Vagina (tissue), 2 donors: ENCODE measurements around the gene UNKL. TPM values are rescaled to one million over a fixed set of nuclear protein-coding genes. Genes with fewer than 3 reads are reported as not detected.

Source experiments
- DNase-seq, 2 donors: peaks; one replicate each; pipeline ENCODE4 v3.0.0-alpha.2; 2017; ENCODE audit errors: extremely low spot score in 2 of 2
- H3K27ac ChIP-seq: fragments of 200-600 bp; sonication (generic); one replicate; pipeline ENCODE4 v1.5.1; 2019
- H3K27me3 ChIP-seq: fragments of 200-600 bp; sonication (generic); one replicate; pipeline ENCODE4 v1.5.1; 2019
- H3K36me3 ChIP-seq, 2 donors: fragments of 200-600 bp; sonication (generic); one replicate each; pipeline ENCODE4 v1.5.1; 2017 to 2019
- H3K4me1 ChIP-seq: fragments of 200-600 bp; sonication (generic); one replicate; pipeline ENCODE4 v1.5.1; 2019
- H3K4me3 ChIP-seq, 2 donors: fragments of 200-600 bp; sonication (generic); 1 replicate in 1 of 2; 2 replicates in 1 of 2; pipeline ENCODE4 v1.5.1; 2016 to 2019
- H3K9me3 ChIP-seq: fragments of 200-600 bp; sonication (generic); one replicate; pipeline ENCODE4 v1.5.1; 2019
- POLR2A ChIP-seq, 2 donors: fragments of 450-650 bp; IDR thresholded peaks; one replicate each; pipeline ENCODE4 v1.6.1; 2017; ENCODE audit warnings: antibody characterized with exemption in 2 of 2, mild to moderate bottlenecking in 2 of 2, moderate library complexity in 2 of 2
- POLR2AphosphoS5 ChIP-seq, 2 donors: sonication (generic); formaldehyde crosslinking; IDR thresholded peaks; one replicate each; pipeline ENCODE4 v1.9.0; 2017; ENCODE audit warnings: antibody characterized with exemption in 2 of 2, mild to moderate bottlenecking in 2 of 2, low read depth in 1 of 2; ENCODE audit not compliant: insufficient read depth in 1 of 2
- intact Hi-C: fragments of 100-400 bp; cut with DNase I; formaldehyde crosslinking; loops from one replicate; pipeline ENCODE4 v1.15.1; 2023
- total RNA-seq: library from RNA; depleted of rRNA; stranded (reverse); fragments of >200 nt; gene quantifications from one replicate; pipeline ENCODE4 v1.2.3, GENCODE V29; 2016
- TF ChIP-seq, protein P1 (sequence below), 3 experiments: fragments of 450-650 bp in 2 of 3; fragments of 200-600 bp in 1 of 3; sonication (generic) in 1 of 3; IDR thresholded peaks; one replicate each; pipeline ENCODE4 v1.5.1; 2017 to 2019; ENCODE audit warnings: antibody characterized with exemption in 3 of 3, mild to moderate bottlenecking in 2 of 3, moderate library complexity in 2 of 3

Gene UNKL
- total RNA-seq, 1 donor from 2014 or later = 32.9 TPM

DNA sequence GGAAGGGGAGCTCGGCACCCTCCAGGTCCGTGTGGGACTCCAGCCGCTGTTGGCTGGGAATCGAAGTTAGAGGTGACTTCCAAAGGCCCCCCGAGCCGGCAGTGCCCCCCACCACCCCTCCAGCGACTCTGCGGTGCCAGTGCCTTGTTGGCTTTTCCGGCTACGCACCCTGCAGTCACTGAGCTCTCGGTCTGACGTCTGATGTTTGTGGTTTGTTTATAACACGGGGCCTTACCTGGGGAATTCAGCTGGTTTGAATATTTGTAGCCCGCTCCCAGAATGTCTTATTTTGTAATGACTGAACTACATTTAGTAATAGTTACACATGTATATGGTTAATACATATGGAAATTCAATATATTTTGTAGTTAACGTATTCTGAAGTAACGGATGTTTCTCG, 88.1 kb downstream of the UNKL start:
- peaks cover 0 to 42% of the 10 kb centered on the region in 2 donors for H3K36me3 ChIP-seq
- no peak for DNase-seq
- H3K4me1 ChIP-seq = peaks cover under 1% of the 10 kb centered on the region
- no peaks in the 10 kb centered on the region for H3K9me3 ChIP-seq
- no peaks in the 10 kb centered on the region for H3K27me3 ChIP-seq
- no peak overlapping the region for H3K4me3 ChIP-seq
- TF ChIP-seq POLR2A (IDR thresholded peaks at IDR 0.05) = no peak
- TF ChIP-seq POLR2AphosphoS5 (IDR thresholded peaks at IDR 0.05; ENCODE audit: insufficient read depth in 1 of 2, low read depth in 1 of 2) = no peak
- TF ChIP-seq, protein P1, sequence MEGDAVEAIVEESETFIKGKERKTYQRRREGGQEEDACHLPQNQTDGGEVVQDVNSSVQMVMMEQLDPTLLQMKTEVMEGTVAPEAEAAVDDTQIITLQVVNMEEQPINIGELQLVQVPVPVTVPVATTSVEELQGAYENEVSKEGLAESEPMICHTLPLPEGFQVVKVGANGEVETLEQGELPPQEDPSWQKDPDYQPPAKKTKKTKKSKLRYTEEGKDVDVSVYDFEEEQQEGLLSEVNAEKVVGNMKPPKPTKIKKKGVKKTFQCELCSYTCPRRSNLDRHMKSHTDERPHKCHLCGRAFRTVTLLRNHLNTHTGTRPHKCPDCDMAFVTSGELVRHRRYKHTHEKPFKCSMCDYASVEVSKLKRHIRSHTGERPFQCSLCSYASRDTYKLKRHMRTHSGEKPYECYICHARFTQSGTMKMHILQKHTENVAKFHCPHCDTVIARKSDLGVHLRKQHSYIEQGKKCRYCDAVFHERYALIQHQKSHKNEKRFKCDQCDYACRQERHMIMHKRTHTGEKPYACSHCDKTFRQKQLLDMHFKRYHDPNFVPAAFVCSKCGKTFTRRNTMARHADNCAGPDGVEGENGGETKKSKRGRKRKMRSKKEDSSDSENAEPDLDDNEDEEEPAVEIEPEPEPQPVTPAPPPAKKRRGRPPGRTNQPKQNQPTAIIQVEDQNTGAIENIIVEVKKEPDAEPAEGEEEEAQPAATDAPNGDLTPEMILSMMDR (IDR thresholded peaks at IDR 0.05) = no peak
- intact Hi-C loops = no loop called here
- H3K27ac ChIP-seq = no peak overlapping the region

DNA sequence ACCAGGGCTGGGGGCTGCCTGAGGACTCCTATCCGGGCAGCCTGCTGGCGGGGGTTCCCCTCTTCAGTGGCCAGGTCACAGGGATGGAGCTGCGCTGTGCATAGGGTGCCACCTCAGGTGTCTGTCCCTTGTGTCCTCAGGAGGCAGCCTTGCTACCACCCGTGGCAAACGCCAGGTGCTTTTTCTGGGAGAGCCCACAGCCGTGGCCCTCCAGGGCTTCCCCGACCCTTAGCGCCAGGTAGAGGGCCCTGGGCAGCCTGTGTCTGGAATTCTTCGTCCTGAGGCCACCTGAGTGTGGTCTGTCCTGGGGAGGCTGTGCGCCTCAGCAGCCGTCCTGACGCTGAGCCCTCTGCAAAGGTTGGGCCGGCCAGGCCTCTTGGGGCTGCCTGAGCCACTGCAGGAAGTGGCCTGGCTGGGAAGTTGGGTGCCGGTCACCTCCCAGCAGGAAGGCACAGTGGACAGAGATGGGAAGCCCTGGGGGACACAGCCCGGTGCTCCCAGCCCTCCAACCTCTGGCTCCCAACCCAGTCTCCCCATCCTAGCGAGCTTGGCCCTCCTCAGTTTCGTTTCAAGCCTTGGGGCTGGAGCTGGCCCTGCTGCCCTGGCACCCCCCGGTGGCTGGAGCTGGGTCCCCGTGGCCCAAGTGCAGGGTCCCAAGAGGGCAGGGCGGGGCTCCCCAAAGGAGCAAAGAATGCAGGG, 88.7 kb downstream of the UNKL start:
- intact Hi-C loops = no loop called here
- TF ChIP-seq, protein P1 (IDR thresholded peaks at IDR 0.05) = no peak
- TF ChIP-seq POLR2A (IDR thresholded peaks at IDR 0.05) = no peak
- no peak for TF ChIP-seq POLR2AphosphoS5 (IDR thresholded peaks at IDR 0.05; ENCODE audit: insufficient read depth in 1 of 2, low read depth in 1 of 2)
- Histone ChIP-seq H3K9me3 (no peaks in the 10 kb centered on the region), H3K36me3 (peaks cover 0 to 47% of the 10 kb centered on the region in 2 donors), H3K27ac (no peak overlapping the region), H3K4me1 (no peaks in the 10 kb centered on the region), H3K27me3 (no peaks in the 10 kb centered on the region), H3K4me3 (no peak overlapping the region)
- DNase-seq = no peak

DNA sequence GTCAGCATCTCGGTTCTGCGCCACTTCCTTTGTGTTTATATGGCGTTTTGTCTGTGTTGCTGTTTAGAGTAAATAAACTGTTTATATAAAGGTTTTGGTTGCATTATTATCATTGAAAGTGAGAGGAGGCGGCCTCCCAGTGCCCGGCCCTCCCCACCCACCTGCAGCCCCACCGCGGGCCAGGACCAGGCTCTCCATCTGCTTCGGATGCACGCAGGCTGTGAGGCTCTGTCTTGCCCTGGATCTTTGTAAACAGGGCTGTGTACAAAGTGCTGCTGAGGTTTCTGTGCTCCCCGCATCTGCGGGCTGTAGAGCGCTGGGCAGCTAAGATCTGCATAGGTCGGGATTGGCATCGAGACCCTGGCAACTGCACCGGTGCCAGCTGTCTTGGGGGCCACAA, 89.2 kb downstream of the UNKL start:
- Histone ChIP-seq H3K4me3 (no peak overlapping the region), H3K27ac (no peak overlapping the region), H3K9me3 (no peaks in the 10 kb centered on the region), H3K36me3 (peaks cover 0 to 53% of the 10 kb centered on the region in 2 donors), H3K27me3 (no peaks in the 10 kb centered on the region), H3K4me1 (no peaks in the 10 kb centered on the region)
- intact Hi-C loops = no loop called here
- TF ChIP-seq, protein P1 (IDR thresholded peaks at IDR 0.05) = no peak
- no peak for TF ChIP-seq POLR2AphosphoS5 (IDR thresholded peaks at IDR 0.05; ENCODE audit: insufficient read depth in 1 of 2, low read depth in 1 of 2)
- DNase-seq = no peak

DNA sequence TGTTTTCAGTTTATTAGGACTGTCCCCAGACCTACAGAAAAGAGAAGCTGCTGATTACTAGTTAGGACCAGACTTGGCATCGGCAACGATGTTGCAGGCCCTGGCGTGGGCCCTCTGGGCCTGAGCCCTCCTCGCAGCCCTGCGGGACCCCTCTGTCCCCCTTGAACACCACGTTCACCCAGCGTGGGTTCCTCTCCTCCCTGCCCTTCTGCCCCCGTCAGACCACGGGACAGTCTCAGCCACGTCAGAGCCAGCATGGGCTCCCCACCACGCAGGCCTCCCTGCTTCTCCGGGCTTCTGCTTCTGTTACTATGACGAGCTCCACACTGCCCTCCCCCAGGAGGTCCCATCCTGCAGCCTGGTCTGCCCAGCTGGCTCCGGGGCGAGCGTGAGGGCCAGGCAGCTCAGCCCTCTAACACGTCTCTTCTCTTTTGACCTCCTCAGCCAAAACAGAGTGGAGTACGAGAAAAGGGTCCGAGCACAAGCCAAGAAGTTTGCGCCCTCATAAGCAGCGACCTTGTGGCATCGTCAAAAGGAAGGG, 90.1 kb downstream of the UNKL start:
- intact Hi-C loops = no loop called here
- Histone ChIP-seq H3K27ac (no peak overlapping the region), H3K4me1 (no peaks in the 10 kb centered on the region), H3K36me3 (peaks cover 0 to 62% of the 10 kb centered on the region in 2 donors), H3K27me3 (no peaks in the 10 kb centered on the region), H3K4me3 (no peak overlapping the region), H3K9me3 (no peaks in the 10 kb centered on the region)
- DNase-seq = no peak
- TF ChIP-seq POLR2A (IDR thresholded peaks at IDR 0.05) (no peak), POLR2AphosphoS5 (IDR thresholded peaks at IDR 0.05; ENCODE audit: insufficient read depth in 1 of 2, low read depth in 1 of 2) (no peak)
- TF ChIP-seq, protein P1 (IDR thresholded peaks at IDR 0.05) = no peak
